Natural killer cell (primary cell): ENCODE measurements around the gene WDR5. TPM values are rescaled to one million over a fixed set of nuclear protein-coding genes. Genes with fewer than 3 reads are reported as not detected.

ENCODE experiments used
- ATAC-seq, 3 donors: fragments of 150-1000 bp in 2 of 3; fragments of 200-7000 bp in 1 of 3; cut with Tn5 transposase; 1 replicate in 1 of 3; 2 replicates in 2 of 3; pipeline ENCODE4 v1.10.0; 2021; ENCODE audit warnings: mild to moderate bottlenecking in 2 of 3, moderate library complexity in 2 of 3
- DNase-seq, 2 donors: peaks; one replicate each; pipeline versions ENCODE4 v3.0.0 to v3.0.0-alpha.2; 2013 to 2021; ENCODE audit warnings: mixed read lengths in 1 of 2
- H3K27ac ChIP-seq: one replicate; pipeline ENCODE4 v1.5.1; 2013; ENCODE audit warnings: mild to moderate bottlenecking, low read length
- H3K27me3 ChIP-seq: one replicate; pipeline ENCODE4 v1.6.1; 2013; ENCODE audit warnings: low read length; ENCODE audit not compliant: control insufficient read depth, insufficient read depth
- H3K36me3 ChIP-seq: one replicate; pipeline ENCODE4 v1.6.1; 2013; ENCODE audit warnings: low read length; ENCODE audit not compliant: control insufficient read depth, insufficient read depth
- H3K4me1 ChIP-seq: one replicate; pipeline ENCODE4 v1.6.1; 2013; ENCODE audit warnings: low read length; ENCODE audit not compliant: control insufficient read depth, insufficient read depth
- H3K4me3 ChIP-seq: one replicate; pipeline ENCODE4 v1.5.1; 2013; ENCODE audit warnings: low read length
- H3K9me3 ChIP-seq: one replicate; pipeline ENCODE4 v1.6.1; 2013; ENCODE audit warnings: low read length; ENCODE audit not compliant: control insufficient read depth, insufficient read depth
- H3K27ac Mint-ChIP-seq, 2 donors: one replicate each; pipeline ENCODE4 v1.8.0; 2022; ENCODE audit warnings: mild to moderate bottlenecking in 2 of 2, mixed read lengths in 2 of 2, moderate library complexity in 1 of 2
- H3K27me3 Mint-ChIP-seq, 2 donors: one replicate each; pipeline ENCODE4 v1.8.0; 2022; ENCODE audit warnings: low read depth in 2 of 2, mixed read lengths in 2 of 2
- H3K36me3 Mint-ChIP-seq: one replicate; pipeline ENCODE4 v1.8.0; 2022; ENCODE audit warnings: mixed read lengths
- H3K4me1 Mint-ChIP-seq, 2 donors: one replicate each; pipeline ENCODE4 v1.8.0; 2022; ENCODE audit warnings: mixed read lengths in 2 of 2
- H3K4me3 Mint-ChIP-seq: one replicate; pipeline ENCODE4 v1.8.0; 2022; ENCODE audit warnings: mild to moderate bottlenecking, moderate library complexity, mixed read lengths
- H3K9me3 Mint-ChIP-seq, 2 donors: one replicate each; pipeline ENCODE4 v1.8.0; 2022; ENCODE audit warnings: mixed read lengths in 2 of 2
- WGBS: methylation state at CpG from one replicate; pipeline ENCODE4 v1.1.7; 2013; ENCODE audit warnings: missing lambda C conversion rate; ENCODE audit not compliant: insufficient coverage; 5-methylcytosine and 5-hydroxymethylcytosine counted together
- intact Hi-C: fragments of 100-400 bp; cut with micrococcal nuclease; formaldehyde crosslinking; loops from one replicate; pipeline ENCODE4 v1.14.2; 2022
- total RNA-seq, 4 donors: library from RNA; stranded (reverse); fragments of 120-200 nt in 1 of 4; gene quantifications; one replicate each; pipeline versions ENCODE4 v1.2.3 to v1.2.4, GENCODE V29; 2013 to 2022
- TF ChIP-seq, protein P1 (sequence below): fragments of 200-600 bp; IDR thresholded peaks from one replicate; pipeline ENCODE4 v1.8.0; 2022; ENCODE audit warnings: antibody characterized with exemption

Gene WDR5
- total RNA-seq, 3 donors from 2014 or later (not counting 1 experiment from before 2014, with no cell fraction given): 12.9 to 18.6 (median 15.9) TPM

DNA sequence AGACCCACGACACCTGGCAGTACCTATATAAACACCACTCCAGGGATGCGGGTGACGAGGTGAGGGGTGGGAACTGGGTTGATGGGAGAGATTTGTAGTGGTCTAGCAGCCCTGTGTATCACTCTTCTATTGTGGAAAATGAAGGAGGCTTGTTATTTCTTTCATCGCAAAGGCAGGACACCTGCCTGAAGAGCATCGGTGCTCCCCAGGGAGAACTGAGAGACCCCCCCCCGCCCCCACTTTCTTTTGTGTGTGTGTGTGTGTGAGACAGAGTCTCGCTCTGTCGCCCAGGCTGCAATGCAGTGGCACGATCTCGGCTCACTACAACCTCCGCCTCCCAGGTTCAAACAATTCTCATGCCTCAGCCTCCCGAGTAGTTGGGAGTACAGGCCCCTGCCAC is 8.3 kb upstream of the WDR5 start:
- Histone ChIP-seq H3K27me3 (no peaks in the 10 kb centered on the region), H3K9me3 (no peaks in the 10 kb centered on the region), H3K36me3 (no peaks in the 10 kb centered on the region), H3K27ac (no peak overlapping the region), H3K4me3 (no peak overlapping the region), H3K4me1 (no peaks in the 10 kb centered on the region)
- TF ChIP-seq, protein P1, sequence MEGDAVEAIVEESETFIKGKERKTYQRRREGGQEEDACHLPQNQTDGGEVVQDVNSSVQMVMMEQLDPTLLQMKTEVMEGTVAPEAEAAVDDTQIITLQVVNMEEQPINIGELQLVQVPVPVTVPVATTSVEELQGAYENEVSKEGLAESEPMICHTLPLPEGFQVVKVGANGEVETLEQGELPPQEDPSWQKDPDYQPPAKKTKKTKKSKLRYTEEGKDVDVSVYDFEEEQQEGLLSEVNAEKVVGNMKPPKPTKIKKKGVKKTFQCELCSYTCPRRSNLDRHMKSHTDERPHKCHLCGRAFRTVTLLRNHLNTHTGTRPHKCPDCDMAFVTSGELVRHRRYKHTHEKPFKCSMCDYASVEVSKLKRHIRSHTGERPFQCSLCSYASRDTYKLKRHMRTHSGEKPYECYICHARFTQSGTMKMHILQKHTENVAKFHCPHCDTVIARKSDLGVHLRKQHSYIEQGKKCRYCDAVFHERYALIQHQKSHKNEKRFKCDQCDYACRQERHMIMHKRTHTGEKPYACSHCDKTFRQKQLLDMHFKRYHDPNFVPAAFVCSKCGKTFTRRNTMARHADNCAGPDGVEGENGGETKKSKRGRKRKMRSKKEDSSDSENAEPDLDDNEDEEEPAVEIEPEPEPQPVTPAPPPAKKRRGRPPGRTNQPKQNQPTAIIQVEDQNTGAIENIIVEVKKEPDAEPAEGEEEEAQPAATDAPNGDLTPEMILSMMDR: no peak
- WGBS: 80% methylated on average over 9 of the region's 12 CpGs
- peaks cover 0 to 6% of the 10 kb centered on the region in 2 donors for H3K27me3 Mint-ChIP-seq
- ATAC-seq: no peak
- intact Hi-C loops: no loop called here
- H3K36me3 Mint-ChIP-seq: no peaks in the 10 kb centered on the region
- no peak overlapping the region for H3K27ac Mint-ChIP-seq
- no peaks in the 10 kb centered on the region for H3K9me3 Mint-ChIP-seq
- no peak overlapping the region for H3K4me3 Mint-ChIP-seq
- no peak for DNase-seq
- H3K4me1 Mint-ChIP-seq: peaks cover 0 to 4% of the 10 kb centered on the region in 2 donors

DNA sequence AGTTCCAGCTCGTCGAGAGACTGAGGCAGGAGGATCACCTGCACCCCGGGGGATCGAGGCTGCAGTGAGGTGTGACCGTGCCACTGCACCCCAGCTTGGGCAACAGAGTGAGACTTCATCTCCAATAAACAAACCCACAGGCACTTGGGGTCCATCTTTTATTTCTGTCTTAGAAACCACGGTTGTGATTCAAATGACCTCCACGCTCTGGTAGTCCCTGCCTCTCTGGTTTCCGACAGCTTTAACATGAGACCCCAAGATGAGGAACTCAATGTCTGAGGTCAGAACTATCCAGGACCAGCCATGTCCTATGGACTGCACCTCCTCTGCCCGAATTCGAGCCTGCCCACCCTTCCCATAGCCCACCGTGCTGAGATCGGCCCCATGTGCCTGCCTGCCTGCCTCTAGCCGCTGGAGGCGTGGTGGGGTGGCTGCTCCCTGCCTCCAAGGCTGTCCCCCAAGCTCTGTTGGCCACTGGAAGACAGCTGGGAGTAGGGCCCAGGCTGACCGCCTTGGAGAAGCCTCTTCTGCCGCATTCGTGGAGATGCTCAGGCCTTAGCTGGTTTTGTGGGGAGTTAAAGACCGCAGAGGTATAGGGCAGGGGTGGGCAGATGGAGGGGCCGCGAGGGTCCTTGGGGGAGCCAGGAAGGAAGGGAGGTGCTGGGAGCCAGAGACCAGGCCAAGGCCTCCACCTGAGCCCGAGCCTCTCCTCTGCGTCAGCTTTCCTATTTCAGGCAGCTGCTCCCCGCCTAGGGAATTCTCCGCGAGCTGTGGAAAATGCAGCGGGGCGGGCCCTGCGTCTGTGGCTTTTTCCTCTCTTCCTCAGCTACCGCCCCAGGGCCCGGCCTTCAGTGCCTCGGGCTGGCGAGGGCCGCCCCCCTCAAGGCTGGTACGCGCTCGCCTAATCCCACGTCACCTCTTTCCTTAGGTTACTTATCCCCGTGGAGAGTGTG is 6.9 kb upstream of the WDR5 start:
- 86% methylated on average over 38 of the region's 38 CpGs for WGBS
- H3K4me1 Mint-ChIP-seq: peaks cover 0 to 4% of the 10 kb centered on the region in 2 donors
- ATAC-seq (no peak), DNase-seq (no peak)
- Histone ChIP-seq H3K4me1 (no peaks in the 10 kb centered on the region), H3K27me3 (no peaks in the 10 kb centered on the region), H3K36me3 (no peaks in the 10 kb centered on the region), H3K4me3 (no peak overlapping the region), H3K27ac (no peak overlapping the region), H3K9me3 (no peaks in the 10 kb centered on the region)
- no peaks in the 10 kb centered on the region for H3K36me3 Mint-ChIP-seq
- TF ChIP-seq, protein P1: no peak
- H3K9me3 Mint-ChIP-seq: no peaks in the 10 kb centered on the region
- peaks cover 0 to 6% of the 10 kb centered on the region in 2 donors for H3K27me3 Mint-ChIP-seq
- intact Hi-C loops: no loop called here
- H3K27ac Mint-ChIP-seq: no peak overlapping the region
- H3K4me3 Mint-ChIP-seq: no peak overlapping the region

DNA sequence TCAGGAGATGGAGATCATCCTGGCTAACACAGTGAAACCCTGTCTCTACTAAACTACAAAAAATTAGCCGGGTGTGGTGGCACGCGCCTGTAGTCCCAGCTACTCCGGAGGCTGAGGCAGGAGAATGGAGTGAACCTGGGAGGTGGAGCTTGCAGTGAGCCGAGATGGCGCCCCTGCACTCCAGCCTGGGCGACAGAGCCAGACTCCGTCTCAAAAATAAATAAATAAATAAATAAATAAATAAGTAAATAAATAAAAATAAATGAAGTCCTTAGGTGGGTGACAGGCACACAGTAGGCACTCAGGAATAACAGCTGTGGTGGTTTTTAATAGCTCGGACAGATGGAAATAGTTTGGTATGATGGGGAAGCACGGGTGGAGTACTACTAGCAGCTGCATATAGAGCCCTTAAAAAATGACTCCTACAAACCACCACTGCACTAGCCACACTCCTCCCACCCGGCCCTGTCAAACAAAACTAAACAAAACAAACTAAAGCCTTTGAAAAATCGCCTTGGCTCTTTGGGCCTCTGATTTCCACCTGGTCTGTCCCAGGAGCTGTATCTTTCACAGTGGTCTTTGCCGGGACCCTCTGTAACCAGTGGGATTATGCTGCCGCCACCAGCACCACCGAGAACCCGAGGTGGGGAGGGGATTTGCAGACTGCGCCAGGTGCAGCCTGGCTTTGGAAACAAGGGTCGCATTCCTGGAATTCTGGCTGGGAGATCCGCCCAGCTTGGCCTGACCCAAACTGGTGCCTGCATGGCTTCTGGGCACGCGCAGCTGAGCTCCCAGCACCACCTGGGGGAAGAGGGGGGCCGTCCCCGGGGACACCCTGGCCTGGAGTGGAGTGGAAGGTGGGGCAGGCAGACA is 5.1 kb upstream of the WDR5 start:
- intact Hi-C loops: no loop called here
- no peak for DNase-seq
- peaks cover 0 to 3% of the 10 kb centered on the region in 2 donors for H3K27me3 Mint-ChIP-seq
- ATAC-seq: no peak
- Histone ChIP-seq H3K36me3 (no peaks in the 10 kb centered on the region), H3K4me3 (no peak overlapping the region), H3K27ac (no peak overlapping the region), H3K9me3 (no peaks in the 10 kb centered on the region), H3K27me3 (no peaks in the 10 kb centered on the region), H3K4me1 (peaks cover 12% of the 10 kb centered on the region)
- H3K27ac Mint-ChIP-seq: no peak overlapping the region
- no peak overlapping the region for H3K4me3 Mint-ChIP-seq
- WGBS: 78% methylated on average over 16 of the region's 23 CpGs
- H3K4me1 Mint-ChIP-seq: peaks cover 9 to 16% of the 10 kb centered on the region in 2 donors
- H3K36me3 Mint-ChIP-seq: no peaks in the 10 kb centered on the region
- no peaks in the 10 kb centered on the region for H3K9me3 Mint-ChIP-seq
- TF ChIP-seq, protein P1: no peak
